ENCODE results near the gene CARNS1. TPM values are rescaled to one million over a fixed set of nuclear protein-coding genes. Genes with fewer than 3 reads are reported as not detected.

Gene CARNS1
- total RNA-seq, 4 donors from 2014 or later, result 0.21 to 0.94 (median 0.74) TPM

- Histone ChIP-seq H3K4me1 (no peaks in the 10 kb centered on the region), H3K4me3 (no peak overlapping the region), H3K27me3 (no peaks in the 10 kb centered on the region), H3K27ac (no peak overlapping the region), H3K9me3 (no peaks in the 10 kb centered on the region), H3K36me3 (no peaks in the 10 kb centered on the region)
- TF ChIP-seq POLR2AphosphoS5 (IDR thresholded peaks at IDR 0.05), result no peak
- no peak for TF ChIP-seq EP300 (IDR thresholded peaks at IDR 0.05)
- TF ChIP-seq CTCF (IDR thresholded peaks at IDR 0.05), result no peak
- no peak for TF ChIP-seq POLR2A (IDR thresholded peaks at IDR 0.05)
- DNase-seq (ENCODE audit: low spot score in 2 of 2), result peak; percentile 54 to 59
- 93% methylated on average over 19 of the region's 25 CpGs for WGBS
Measured at GRCh38 chr11:67450796-67451657, 35.5 kb downstream of the CARNS1 start.

GRCh38 chr11:67451658-67451976 is 36.1 kb downstream of the CARNS1 start:
- Histone ChIP-seq H3K9me3 (no peaks in the 10 kb centered on the region), H3K36me3 (no peaks in the 10 kb centered on the region), H3K27me3 (no peaks in the 10 kb centered on the region), H3K27ac (no peak overlapping the region), H3K4me3 (no peak overlapping the region), H3K4me1 (no peaks in the 10 kb centered on the region)
- TF ChIP-seq CTCF (IDR thresholded peaks at IDR 0.05) (no peak), POLR2AphosphoS5 (IDR thresholded peaks at IDR 0.05) (no peak), EP300 (IDR thresholded peaks at IDR 0.05) (no peak), POLR2A (IDR thresholded peaks at IDR 0.05) (no peak)
- DNase-seq (ENCODE audit: low spot score in 2 of 2), result peak in 1 of 2 donors; percentile 51
- 94% methylated on average over 14 of the region's 14 CpGs for WGBS

GRCh38 chr11:67452141-67452952 is 36.9 kb downstream of the CARNS1 start, which contains the start of gene GPR152:
Gene GPR152, minus strand, starts transcription at chr11:67452729. Its CDS starts 5 bp downstream, at chr11:67452724.
- H3K27ac ChIP-seq, result no peak within 1 kb of the TSS
- H3K36me3 ChIP-seq, result no peaks in the 10 kb centered on the region
- DNase-seq (ENCODE audit: low spot score in 2 of 2), result no peak
- TF ChIP-seq POLR2AphosphoS5 (IDR thresholded peaks at IDR 0.05), result no peak
- TF ChIP-seq EP300 (IDR thresholded peaks at IDR 0.05), result no peak
- no peak for TF ChIP-seq POLR2A (IDR thresholded peaks at IDR 0.05)
- no peak for TF ChIP-seq CTCF (IDR thresholded peaks at IDR 0.05)
- H3K9me3 ChIP-seq, result no peaks in the 10 kb centered on the region
- no peaks in the 10 kb centered on the region for H3K27me3 ChIP-seq
- H3K4me3 ChIP-seq, result no peak within 1 kb of the TSS
- H3K4me1 ChIP-seq, result no peaks in the 10 kb centered on the region
- WGBS, result 88% methylated on average over 8 of the region's 33 CpGs

- Histone ChIP-seq H3K27ac (no peak overlapping the region), H3K27me3 (no peaks in the 10 kb centered on the region), H3K4me1 (no peaks in the 10 kb centered on the region), H3K36me3 (no peaks in the 10 kb centered on the region), H3K9me3 (no peaks in the 10 kb centered on the region), H3K4me3 (no peak overlapping the region)
- 86% methylated on average over 10 of the region's 21 CpGs for WGBS
- TF ChIP-seq CTCF (IDR thresholded peaks at IDR 0.05) (no peak), EP300 (IDR thresholded peaks at IDR 0.05) (no peak), POLR2A (IDR thresholded peaks at IDR 0.05) (no peak), POLR2AphosphoS5 (IDR thresholded peaks at IDR 0.05) (no peak)
- DNase-seq (ENCODE audit: low spot score in 2 of 2), result no peak
Measured at GRCh38 chr11:67453816-67454732, 38.6 kb downstream of the CARNS1 start.
